ENCODE measurements around the gene HINFP. TPM values are rescaled to one million over a fixed set of nuclear protein-coding genes. Genes with fewer than 3 reads are reported as not detected.
A peak's percentile ranks its signal among the peaks of the same experiment; 100 is the strongest.

The HINFP gene
- total and polyA plus RNA-seq, 9 of the 15 experiments (the other 6 are each of a cell fraction or from before 2014, with no cell fraction given): 13.8 to 34.1 (median 22.5) TPM

GRCh38 chr11:119100994-119101758 lies 20.2 kb upstream of the HINFP start (continued):
- TF ChIP-seq ARID3A (IDR thresholded peaks at IDR 0.05; ENCODE audit: borderline replicate concordance, low read depth, low read length) (no peak), STAG1 (CRISPR knock-in tag; IDR thresholded peaks at IDR 0.05; ENCODE audit: borderline replicate concordance) (no peak), RCOR1 (IDR thresholded peaks at IDR 0.05; ENCODE audit: borderline replicate concordance in 1 of 2, low read depth in 2 of 2, low read length in 2 of 2) (0 out of 4 replicates have a peak, but pooled peaks of 1 of the 2 experiments have one; percentile 1), SP1 (CRISPR knock-in tag; IDR thresholded peaks at IDR 0.05) (peak; percentile 16; the same call in 1 of the 2 replicates), ZNF318 (IDR thresholded peaks at IDR 0.05; ENCODE audit: borderline replicate concordance in 1 of 2, low read depth in 1 of 2) (no peak), GABPB1 (CRISPR knock-in tag; IDR thresholded peaks at IDR 0.05) (no peak), ID3 (CRISPR knock-in tag; IDR thresholded peaks at IDR 0.05) (no peak), ID3 (tag; IDR thresholded peaks at IDR 0.05) (no peak), GTF2A2 (tag; IDR thresholded peaks at IDR 0.05) (no peak), KLF13 (tag; IDR thresholded peaks at IDR 0.05; ENCODE audit: borderline replicate concordance, low read depth) (peak; percentile 73; the same call in 1 of the 2 replicates), SP2 (IDR thresholded peaks at IDR 0.05; ENCODE audit: extremely low read depth, low read depth, low read length, poor library complexity, severe bottlenecking) (no peak), PHF21A (IDR thresholded peaks at IDR 0.05; ENCODE audit: borderline replicate concordance, low read depth) (no peak)
